GM12875 (cell line): ENCODE results near the gene ATP6V1F.

Experiments
- H3K4me3 ChIP-seq: one replicate; pipeline ENCODE4 v1.5.1; 2011; ENCODE audit warnings: low read depth, low read length, control low read depth
- CTCF ChIP-seq: IDR thresholded peaks from 2 replicates; pipeline ENCODE4 v1.5.1; 2011; ENCODE audit warnings: low read depth, mild to moderate bottlenecking, control low read depth, inconsistent platforms, low read length, moderate library complexity, borderline replicate concordance; ENCODE audit not compliant: insufficient read depth

Gene ATP6V1F

GRCh38 chr7:128831178-128831993, 31.3 kb upstream of the ATP6V1F start:
- H3K4me3 ChIP-seq, result no peak overlapping the region
- TF ChIP-seq CTCF, result no peak

GRCh38 chr7:128831994-128832879, 30.4 kb upstream of the ATP6V1F start:
- TF ChIP-seq CTCF, result no peak
- no peak overlapping the region for H3K4me3 ChIP-seq

GRCh38 chr7:128832880-128833147, 29.8 kb upstream of the ATP6V1F start:
- H3K4me3 ChIP-seq, result no peak overlapping the region
- no peak for TF ChIP-seq CTCF

DNA sequence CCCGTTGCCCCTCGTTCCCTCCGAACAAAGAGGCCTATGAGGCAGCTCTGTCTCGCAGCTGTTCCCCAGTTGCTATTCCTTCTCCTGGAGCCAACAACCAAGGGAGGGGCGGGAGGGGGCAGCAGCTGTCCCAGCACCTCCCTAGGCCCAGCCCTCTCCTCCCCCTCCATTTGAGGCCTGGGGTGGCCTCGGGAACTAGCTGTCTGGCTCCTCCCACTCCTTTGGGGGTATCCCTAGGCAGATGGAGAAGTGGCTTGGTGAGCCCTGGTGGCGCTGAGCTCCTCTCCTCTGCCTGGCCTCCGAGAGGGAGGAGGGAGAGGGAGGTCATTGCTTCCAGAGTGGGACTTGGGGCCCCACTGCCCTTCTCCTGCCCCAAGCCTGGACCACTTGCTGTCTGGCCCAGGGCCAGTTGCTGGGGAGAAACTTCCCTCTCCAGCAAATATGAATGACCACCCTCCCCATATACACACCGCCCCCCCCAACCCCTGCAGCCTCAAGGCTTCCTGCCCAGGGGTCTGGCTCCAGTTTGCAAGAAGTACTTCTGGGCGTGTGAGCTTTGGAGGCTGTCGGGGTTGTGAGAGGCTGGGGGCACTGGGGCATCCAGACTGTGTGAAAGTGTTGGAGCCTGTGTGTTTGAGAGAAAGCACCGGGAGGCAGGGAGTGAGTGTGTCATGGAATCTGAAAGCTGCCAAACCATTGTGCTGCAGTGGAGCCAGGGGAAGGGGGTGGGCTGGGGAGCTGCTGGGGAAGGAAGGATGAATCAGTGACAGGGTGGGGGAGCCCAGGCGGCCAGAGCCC, 29.3 kb upstream of the ATP6V1F start:
- TF ChIP-seq CTCF, result no peak
- H3K4me3 ChIP-seq, result no peak overlapping the region

GRCh38 chr7:128833946-128834325, 28.7 kb upstream of the ATP6V1F start:
- no peak for TF ChIP-seq CTCF
- no peak overlapping the region for H3K4me3 ChIP-seq

- no peak overlapping the region for H3K4me3 ChIP-seq
- no peak for TF ChIP-seq CTCF
Measured at GRCh38 chr7:128835231-128835751, 27.4 kb upstream of the ATP6V1F start.
